Naive B cell (primary cell): Measurements from ENCODE around the gene NUDT1. TPM values are rescaled to one million over a fixed set of nuclear protein-coding genes. Genes with fewer than 3 reads are reported as not detected.

Source experiments
- ATAC-seq, 2 donors: fragments of 150-1000 bp; cut with Tn5 transposase; 2 replicates each; pipeline ENCODE4 v1.10.0; 2021; ENCODE audit warnings: low read depth in 2 of 2, mild to moderate bottlenecking in 2 of 2, moderate library complexity in 2 of 2
- DNase-seq: peaks from one replicate; pipeline ENCODE4 v3.0.0; 2022
- H3K27ac Mint-ChIP-seq, 6 donors: one replicate each; pipeline ENCODE4 v1.8.0; 2020 to 2022; ENCODE audit warnings: mild to moderate bottlenecking in 6 of 6, mixed read lengths in 6 of 6, moderate library complexity in 5 of 6, inconsistent platforms in 2 of 6
- H3K27me3 Mint-ChIP-seq, 3 donors: one replicate each; pipeline ENCODE4 v1.8.0; 2021 to 2022; ENCODE audit warnings: mixed read lengths in 3 of 3, mild to moderate bottlenecking in 1 of 3
- H3K36me3 Mint-ChIP-seq, 2 donors: one replicate each; pipeline ENCODE4 v1.8.0; 2020 to 2022; ENCODE audit warnings: mixed read lengths in 2 of 2, inconsistent platforms in 1 of 2, mild to moderate bottlenecking in 1 of 2
- H3K4me1 Mint-ChIP-seq, 3 donors: one replicate each; pipeline ENCODE4 v1.8.0; 2020 to 2022; ENCODE audit warnings: mixed read lengths in 3 of 3, inconsistent platforms in 1 of 3, mild to moderate bottlenecking in 1 of 3, moderate library complexity in 1 of 3
- H3K4me3 Mint-ChIP-seq, 8 donors: one replicate each; pipeline ENCODE4 v1.8.0; 2020 to 2022; ENCODE audit warnings: mild to moderate bottlenecking in 8 of 8, mixed read lengths in 8 of 8, moderate library complexity in 8 of 8, inconsistent platforms in 2 of 8
- H3K9me3 Mint-ChIP-seq, 7 donors: one replicate each; pipeline ENCODE4 v1.8.0; 2020 to 2022; ENCODE audit warnings: mixed read lengths in 7 of 7, mild to moderate bottlenecking in 5 of 7, inconsistent platforms in 2 of 7, moderate library complexity in 1 of 7
- polyA plus RNA-seq, 6 donors: library from polyadenylated mRNA; unstranded; fragments of 300-500 nt; fragmentation: Illumina TruSeq; gene quantifications; one replicate each; pipeline ENCODE4 v1.2.3, GENCODE V29; 2021; ENCODE audit warnings: low read depth in 6 of 6

Gene NUDT1
- polyA plus RNA-seq, result 10 to 100 TPM; 50.8 to 78.8 (median 59.4) TPM

DNA sequence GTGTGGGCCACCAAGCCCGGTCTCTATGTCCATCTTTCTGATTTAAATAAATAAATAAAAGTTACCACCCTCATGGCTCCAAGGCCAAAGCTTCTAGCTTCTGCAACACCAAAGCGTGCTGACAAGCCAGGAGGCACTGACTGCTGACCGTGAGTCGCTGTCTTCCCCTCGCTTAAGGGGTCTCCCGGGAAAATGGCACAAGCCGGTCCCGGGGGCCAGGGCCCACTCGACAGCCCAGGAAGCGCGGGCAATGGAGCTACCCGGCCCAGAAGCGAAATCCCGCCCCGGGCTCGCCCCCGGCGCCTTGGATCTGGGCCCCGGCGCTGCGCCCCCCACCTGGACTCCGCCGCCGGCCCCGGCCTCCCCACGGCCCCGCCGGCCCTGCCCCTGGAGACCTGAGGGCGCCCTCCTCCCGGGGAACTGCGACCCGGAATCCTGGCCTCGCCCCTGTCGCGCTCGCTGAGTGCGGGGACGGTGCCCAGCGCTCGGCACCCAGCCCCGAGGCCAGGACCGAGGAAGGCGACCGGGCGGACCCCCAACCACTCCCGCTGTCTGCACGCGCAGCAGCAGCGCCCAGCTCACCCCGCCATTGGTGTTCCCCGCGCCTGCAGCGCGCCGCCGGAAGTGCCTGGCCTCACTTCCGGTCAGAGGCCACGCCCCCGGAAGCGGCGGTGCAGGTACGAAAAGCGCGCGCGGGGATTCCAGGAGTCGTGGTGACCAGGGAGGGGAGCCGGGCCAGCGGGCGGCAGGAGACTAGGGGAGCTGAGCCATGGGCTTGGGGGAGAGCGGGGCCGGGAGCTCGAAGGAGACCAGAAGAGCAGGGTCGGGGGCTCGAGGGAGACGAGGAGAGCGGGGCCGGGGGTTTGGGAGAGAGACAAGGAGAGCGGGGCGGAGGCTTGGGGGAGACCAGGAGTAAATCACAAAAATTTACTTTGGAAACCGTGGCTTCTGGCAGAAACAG lies at the start of gene NUDT1, which contains the start of gene MRM2:
NUDT1 (plus strand) TSS at position 647 of the 961 bp plus-strand sequence. CDS start 2,349 bp downstream, outside the sequence.
MRM2 (minus strand) TSS at position 626 of the 961 bp plus-strand sequence; CDS start at position 590, 36 bp downstream.
- Mint-ChIP-seq H3K36me3 (peaks cover 6 to 8% of the 10 kb centered on the region in 2 donors), H3K4me3 (peak within 1 kb of the TSS; percentile 90 to 98 (median 96)), H3K27ac (peak within 1 kb of the TSS; percentile 91 to 97 (median 94)), H3K4me1 (peaks cover 38 to 74% (median 65%) of the 10 kb centered on the region in 3 donors), H3K27me3 (no peaks in the 10 kb centered on the region), H3K9me3 (peaks cover 0 to 4% (median 0%) of the 10 kb centered on the region in 7 donors)
- ATAC-seq (peak in 1 of 2 donors; percentile 4), DNase-seq (no peak)

- Mint-ChIP-seq H3K27ac (peak overlapping the region in 1 of 6 donors; percentile 28), H3K36me3 (peaks cover 30 to 31% of the 10 kb centered on the region in 2 donors), H3K9me3 (peaks cover 2 to 6% (median 4%) of the 10 kb centered on the region in 7 donors), H3K4me1 (peaks cover 0 to 9% (median 4%) of the 10 kb centered on the region in 3 donors), H3K4me3 (no peak overlapping the region), H3K27me3 (no peaks in the 10 kb centered on the region)
- DNase-seq (no peak), ATAC-seq (no peak)
Measured at GRCh38 chr7:2192831-2193534, 49.0 kb upstream of the NUDT1 start.

DNA sequence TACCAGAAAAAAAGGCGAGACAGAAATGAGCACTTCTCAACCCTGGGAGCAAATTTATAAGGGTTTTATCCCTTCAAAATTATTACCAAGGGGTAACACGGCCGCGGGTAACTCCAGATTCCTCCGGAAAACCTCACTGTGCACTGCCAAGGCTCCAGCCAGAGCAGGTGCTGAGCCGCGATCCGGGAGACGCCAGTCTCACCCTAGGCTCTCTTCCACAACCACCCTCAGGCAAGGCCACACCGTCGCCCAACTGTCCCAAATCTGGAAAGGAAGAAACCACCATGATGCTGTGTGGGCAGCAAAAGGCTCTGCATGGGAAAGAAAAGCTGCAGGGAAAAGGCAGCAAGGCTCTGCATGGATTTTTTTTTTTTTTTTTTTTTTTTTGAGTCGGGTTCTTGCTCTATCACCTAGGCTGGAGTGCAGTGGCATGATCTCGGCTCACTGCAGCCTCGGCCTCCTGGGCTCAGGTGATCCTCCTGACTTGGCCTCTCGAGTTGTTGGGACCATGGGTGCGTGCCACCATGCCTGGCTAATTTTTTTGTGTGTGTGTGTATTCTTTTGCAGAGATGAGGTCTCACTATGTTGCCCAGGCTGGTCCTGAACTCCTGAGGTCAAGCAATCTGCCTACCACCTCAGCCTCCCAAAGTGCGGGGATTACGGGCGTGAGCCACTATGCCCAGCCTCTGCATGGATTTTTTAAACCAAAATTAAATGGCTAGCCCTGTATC lies 48.3 kb upstream of the NUDT1 start:
- no peaks in the 10 kb centered on the region for H3K27me3 Mint-ChIP-seq
- H3K36me3 Mint-ChIP-seq, result peaks cover 24 to 26% of the 10 kb centered on the region in 2 donors
- DNase-seq, result no peak
- no peak for ATAC-seq
- H3K9me3 Mint-ChIP-seq, result peaks cover 2 to 6% (median 4%) of the 10 kb centered on the region in 7 donors
- peak overlapping the region in 2 of 6 donors; percentile 47 to 53 for H3K27ac Mint-ChIP-seq
- H3K4me3 Mint-ChIP-seq, result no peak overlapping the region
- peaks cover 0 to 9% (median 4%) of the 10 kb centered on the region in 3 donors for H3K4me1 Mint-ChIP-seq

- no peak for ATAC-seq
Measured at GRCh38 chr7:2195400-2196246, 46.4 kb upstream of the NUDT1 start.

GRCh38 chr7:2196381-2197378 lies 45.3 kb upstream of the NUDT1 start:
- Mint-ChIP-seq H3K27me3 (no peaks in the 10 kb centered on the region), H3K9me3 (peaks cover 0 to 6% (median 2%) of the 10 kb centered on the region in 7 donors), H3K27ac (peak overlapping the region in 2 of 6 donors; percentile 8 to 74), H3K4me1 (peaks cover 0 to 9% (median 4%) of the 10 kb centered on the region in 3 donors), H3K36me3 (peaks cover 6 to 14% of the 10 kb centered on the region in 2 donors), H3K4me3 (no peak overlapping the region)
- DNase-seq (no peak), ATAC-seq (no peak)

More at GRCh38 chr7:2195400-2196246, 46.4 kb upstream of the NUDT1 start:
- Mint-ChIP-seq H3K9me3 (peaks cover 0 to 6% (median 2%) of the 10 kb centered on the region in 7 donors), H3K4me1 (peaks cover 0 to 9% (median 4%) of the 10 kb centered on the region in 3 donors), H3K4me3 (no peak overlapping the region), H3K27ac (no peak overlapping the region), H3K36me3 (peaks cover 8 to 17% of the 10 kb centered on the region in 2 donors), H3K27me3 (no peaks in the 10 kb centered on the region)
- DNase-seq, result no peak

DNA sequence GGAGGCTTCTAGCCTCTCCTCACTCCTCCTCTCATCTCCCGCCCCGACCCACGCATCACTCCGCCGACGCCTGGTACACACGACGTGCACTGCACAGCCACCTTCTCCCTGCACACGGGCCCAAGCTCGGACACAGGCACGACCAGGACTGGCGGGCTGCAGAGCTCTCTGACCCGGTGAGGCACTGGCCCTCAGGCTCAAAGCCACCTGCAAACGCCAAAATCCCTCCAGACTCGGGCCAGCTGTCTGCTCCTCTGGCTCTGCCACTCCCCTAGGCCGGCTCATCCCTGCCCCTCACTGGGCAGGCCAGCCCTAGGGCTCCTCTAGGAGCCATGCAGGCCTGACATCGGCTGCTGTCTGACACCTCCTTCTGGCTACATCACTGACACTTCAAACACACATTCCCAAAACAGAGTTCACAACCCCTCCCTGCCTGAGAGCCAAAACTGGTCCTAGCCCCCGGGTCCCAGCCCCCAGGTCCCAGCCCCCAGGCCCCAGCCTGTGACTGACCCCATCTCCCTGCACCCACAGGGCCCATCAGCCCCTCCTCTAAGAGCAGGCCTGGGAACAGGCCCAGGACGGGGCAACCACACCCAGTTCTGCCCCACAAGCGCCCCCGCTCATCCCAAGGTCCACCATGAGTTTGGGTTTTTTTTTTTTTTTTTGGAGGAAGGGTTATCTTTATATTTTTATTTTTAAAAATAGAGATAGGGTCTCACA lies 44.4 kb upstream of the NUDT1 start:
- Mint-ChIP-seq H3K9me3 (peaks cover 0 to 6% (median 2%) of the 10 kb centered on the region in 7 donors), H3K4me3 (peak overlapping the region in 1 of 8 donors; percentile 37), H3K27me3 (no peaks in the 10 kb centered on the region), H3K27ac (peak overlapping the region in 2 of 6 donors; percentile 8 to 74), H3K4me1 (peaks cover 0 to 9% (median 6%) of the 10 kb centered on the region in 3 donors), H3K36me3 (peaks cover 6 to 14% of the 10 kb centered on the region in 2 donors)
- ATAC-seq (no peak), DNase-seq (no peak)

DNA sequence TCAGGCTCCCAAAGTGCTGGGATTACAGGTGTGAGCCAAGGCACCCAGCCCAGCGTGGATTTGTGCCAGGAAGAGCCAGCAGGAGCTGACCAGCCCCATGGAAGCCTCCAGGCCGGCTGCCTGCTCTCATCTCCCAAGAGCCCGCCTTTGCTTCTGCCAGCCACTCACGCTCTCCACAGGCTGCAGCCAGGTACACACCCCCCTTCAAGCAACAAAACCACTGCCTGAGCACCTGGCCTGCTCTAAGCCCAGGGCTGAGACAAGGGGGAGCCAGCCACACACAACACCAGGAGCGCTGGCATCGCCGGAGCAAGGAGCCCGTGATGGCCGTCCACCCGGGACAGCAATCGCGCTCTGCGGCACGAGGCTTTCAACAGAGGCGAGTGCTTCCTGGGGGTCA lies 43.8 kb upstream of the NUDT1 start:
- Mint-ChIP-seq H3K4me3 (no peak overlapping the region), H3K27me3 (no peaks in the 10 kb centered on the region), H3K27ac (no peak overlapping the region), H3K9me3 (peaks cover 0 to 6% (median 2%) of the 10 kb centered on the region in 7 donors), H3K36me3 (peaks cover 6 to 14% of the 10 kb centered on the region in 2 donors), H3K4me1 (peaks cover 0 to 9% (median 9%) of the 10 kb centered on the region in 3 donors)
- no peak for ATAC-seq
- no peak for DNase-seq

DNA sequence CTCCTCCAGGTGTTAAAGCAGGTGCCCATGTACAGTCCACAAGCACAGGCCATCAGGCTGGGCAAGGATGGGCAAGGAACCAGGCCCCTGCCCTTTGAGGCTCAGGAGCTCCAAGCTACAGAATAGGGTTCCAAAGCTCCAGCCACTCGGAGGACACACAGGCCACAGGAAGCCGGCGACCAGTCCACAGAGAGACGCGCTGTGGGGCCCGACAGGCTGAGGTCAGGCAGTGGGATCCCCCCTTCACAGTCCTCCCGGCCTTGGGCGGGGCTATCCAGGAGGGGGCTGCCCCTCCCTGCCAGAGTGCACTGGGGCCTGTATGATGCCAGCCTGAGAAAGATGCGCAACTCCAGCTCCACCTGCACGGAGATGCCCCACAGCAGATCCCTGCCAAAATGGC lies 43.3 kb upstream of the NUDT1 start:
- no peak overlapping the region for H3K4me3 Mint-ChIP-seq
- ATAC-seq (no peak), DNase-seq (no peak)
- no peak overlapping the region for H3K27ac Mint-ChIP-seq
- peaks cover 6 to 14% of the 10 kb centered on the region in 2 donors for H3K36me3 Mint-ChIP-seq
- peaks cover 5 to 14% (median 9%) of the 10 kb centered on the region in 3 donors for H3K4me1 Mint-ChIP-seq
- H3K9me3 Mint-ChIP-seq, result peaks cover 0 to 6% (median 2%) of the 10 kb centered on the region in 7 donors
- H3K27me3 Mint-ChIP-seq, result no peaks in the 10 kb centered on the region

GRCh38 chr7:2199528-2199927 lies 42.5 kb upstream of the NUDT1 start:
- Mint-ChIP-seq H3K9me3 (peaks cover 0 to 6% (median 2%) of the 10 kb centered on the region in 7 donors), H3K4me1 (peaks cover 12 to 22% (median 14%) of the 10 kb centered on the region in 3 donors), H3K36me3 (peaks cover 6 to 14% of the 10 kb centered on the region in 2 donors), H3K4me3 (no peak overlapping the region), H3K27ac (no peak overlapping the region), H3K27me3 (no peaks in the 10 kb centered on the region)
- DNase-seq, result no peak
- no peak for ATAC-seq

DNA sequence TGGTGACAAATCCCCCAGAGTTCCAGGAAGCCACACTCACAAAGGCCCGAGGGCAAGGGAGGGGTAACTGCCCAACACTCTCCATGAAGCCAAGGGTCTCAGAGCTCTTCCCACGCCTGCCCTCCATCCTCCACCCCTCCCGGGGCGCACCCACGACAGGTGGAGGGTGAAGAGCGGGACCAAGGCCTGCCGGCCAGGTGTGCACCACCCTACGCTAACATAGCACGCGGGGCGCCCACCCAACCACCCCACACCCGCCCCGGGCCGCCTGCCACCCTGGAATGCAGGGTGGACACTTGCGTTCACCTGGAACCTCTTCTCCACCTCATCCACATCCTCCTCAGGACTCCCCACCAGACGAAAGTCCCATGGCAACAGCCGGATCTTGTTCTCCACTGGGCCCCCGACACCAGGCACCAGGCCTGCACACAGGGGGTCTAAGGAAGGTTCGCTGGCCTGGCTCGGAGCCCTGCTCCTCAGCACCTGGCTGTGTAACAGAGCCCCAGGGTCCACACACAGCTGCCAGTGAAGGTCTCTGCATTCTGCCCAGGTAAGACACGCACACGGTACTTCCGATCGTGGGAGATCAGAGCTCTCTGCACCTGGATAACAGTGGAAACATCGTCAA lies 42.0 kb upstream of the NUDT1 start:
- H3K27ac Mint-ChIP-seq, result peak overlapping the region in 1 of 6 donors; percentile 73
- peaks cover 13 to 25% (median 14%) of the 10 kb centered on the region in 3 donors for H3K4me1 Mint-ChIP-seq
- H3K36me3 Mint-ChIP-seq, result peaks cover 6 to 14% of the 10 kb centered on the region in 2 donors
- DNase-seq (no peak), ATAC-seq (no peak)
- H3K4me3 Mint-ChIP-seq, result no peak overlapping the region
- H3K9me3 Mint-ChIP-seq, result peaks cover 0 to 6% (median 2%) of the 10 kb centered on the region in 7 donors
- H3K27me3 Mint-ChIP-seq, result no peaks in the 10 kb centered on the region
